ENCODE measurements around the gene NXPE3.

NXPE3 gene

GRCh38 chr3:101778385-101779046, 495 bp upstream of the NXPE3 start:
- no peak for TF ChIP-seq TAF1 (IDR thresholded peaks at IDR 0.05; ENCODE audit: borderline replicate concordance, low read depth, low read length)
- no peak for TF ChIP-seq POLR2AphosphoS5 (IDR thresholded peaks at IDR 0.05; ENCODE audit: low read depth, low read length)
- TF ChIP-seq POLR2A (IDR thresholded peaks at IDR 0.05; ENCODE audit: low read depth, low read length), result no peak
- DNase-seq (ENCODE audit: insufficient read length) (no peak), FAIRE-seq (no peak)

GRCh38 chr3:101779822-101780381, 891 bp downstream of the NXPE3 start:
- TF ChIP-seq POLR2A (IDR thresholded peaks at IDR 0.05; ENCODE audit: low read depth, low read length) (no peak), POLR2AphosphoS5 (IDR thresholded peaks at IDR 0.05; ENCODE audit: low read depth, low read length) (no peak)
- peak; percentile 85 for FAIRE-seq
- no peak for DNase-seq (ENCODE audit: insufficient read length)

- DNase-seq (ENCODE audit: insufficient read length), result no peak
- no peak for FAIRE-seq
- TF ChIP-seq POLR2A (IDR thresholded peaks at IDR 0.05; ENCODE audit: low read depth, low read length) (no peak), POLR2AphosphoS5 (IDR thresholded peaks at IDR 0.05; ENCODE audit: low read depth, low read length) (no peak), TAF1 (IDR thresholded peaks at IDR 0.05; ENCODE audit: borderline replicate concordance, low read depth, low read length) (no peak)
Measured at GRCh38 chr3:101780661-101781060, 1.6 kb downstream of the NXPE3 start.

- FAIRE-seq (no peak), DNase-seq (ENCODE audit: insufficient read length) (no peak)
- TF ChIP-seq TAF1 (IDR thresholded peaks at IDR 0.05; ENCODE audit: borderline replicate concordance, low read depth, low read length) (no peak), POLR2A (IDR thresholded peaks at IDR 0.05; ENCODE audit: low read depth, low read length) (no peak), POLR2AphosphoS5 (IDR thresholded peaks at IDR 0.05; ENCODE audit: low read depth, low read length) (no peak)
Measured at GRCh38 chr3:101781166-101781565, 2.2 kb downstream of the NXPE3 start.

GRCh38 chr3:101784855-101785613, 6.0 kb downstream of the NXPE3 start:
- no peak for TF ChIP-seq TAF1 (IDR thresholded peaks at IDR 0.05; ENCODE audit: borderline replicate concordance, low read depth, low read length)
- no peak for TF ChIP-seq POLR2A (IDR thresholded peaks at IDR 0.05; ENCODE audit: low read depth, low read length)
- TF ChIP-seq POLR2AphosphoS5 (IDR thresholded peaks at IDR 0.05; ENCODE audit: low read depth, low read length), result no peak
- no peak for FAIRE-seq
- no peak for DNase-seq (ENCODE audit: insufficient read length)

GRCh38 chr3:101791778-101792177, 12.8 kb downstream of the NXPE3 start:
- DNase-seq (ENCODE audit: insufficient read length) (no peak), FAIRE-seq (peak; percentile 74)
- no peak for TF ChIP-seq TAF1 (IDR thresholded peaks at IDR 0.05; ENCODE audit: borderline replicate concordance, low read depth, low read length)
- no peak for TF ChIP-seq POLR2AphosphoS5 (IDR thresholded peaks at IDR 0.05; ENCODE audit: low read depth, low read length)
- TF ChIP-seq POLR2A (IDR thresholded peaks at IDR 0.05; ENCODE audit: low read depth, low read length), result no peak

GRCh38 chr3:101796077-101796680, 17.2 kb downstream of the NXPE3 start:
- TF ChIP-seq POLR2AphosphoS5 (IDR thresholded peaks at IDR 0.05; ENCODE audit: low read depth, low read length) (no peak), TAF1 (IDR thresholded peaks at IDR 0.05; ENCODE audit: borderline replicate concordance, low read depth, low read length) (no peak), POLR2A (IDR thresholded peaks at IDR 0.05; ENCODE audit: low read depth, low read length) (no peak)
- DNase-seq (ENCODE audit: insufficient read length) (no peak), FAIRE-seq (peak; percentile 67)

- FAIRE-seq, result no peak
- DNase-seq (ENCODE audit: insufficient read length), result no peak
- TF ChIP-seq POLR2A (IDR thresholded peaks at IDR 0.05; ENCODE audit: low read depth, low read length) (no peak), POLR2AphosphoS5 (IDR thresholded peaks at IDR 0.05; ENCODE audit: low read depth, low read length) (no peak), TAF1 (IDR thresholded peaks at IDR 0.05; ENCODE audit: borderline replicate concordance, low read depth, low read length) (no peak)
Measured at GRCh38 chr3:101801174-101801573, 22.2 kb downstream of the NXPE3 start.

- FAIRE-seq, result no peak
- no peak for DNase-seq (ENCODE audit: insufficient read length)
- TF ChIP-seq TAF1 (IDR thresholded peaks at IDR 0.05; ENCODE audit: borderline replicate concordance, low read depth, low read length), result no peak
- TF ChIP-seq POLR2A (IDR thresholded peaks at IDR 0.05; ENCODE audit: low read depth, low read length), result no peak
- TF ChIP-seq POLR2AphosphoS5 (IDR thresholded peaks at IDR 0.05; ENCODE audit: low read depth, low read length), result no peak
Measured at GRCh38 chr3:101802179-101802578, 23.2 kb downstream of the NXPE3 start.

- DNase-seq (ENCODE audit: insufficient read length) (no peak), FAIRE-seq (peak; percentile 94)
- TF ChIP-seq POLR2A (IDR thresholded peaks at IDR 0.05; ENCODE audit: low read depth, low read length) (no peak), TAF1 (IDR thresholded peaks at IDR 0.05; ENCODE audit: borderline replicate concordance, low read depth, low read length) (no peak), POLR2AphosphoS5 (IDR thresholded peaks at IDR 0.05; ENCODE audit: low read depth, low read length) (no peak)
Measured at GRCh38 chr3:101803173-101803782, 24.3 kb downstream of the NXPE3 start.

GRCh38 chr3:101803939-101804338, 24.9 kb downstream of the NXPE3 start:
- FAIRE-seq, result no peak

More at GRCh38 chr3:101803939-101804338, 24.9 kb downstream of the NXPE3 start:
- TF ChIP-seq TAF1 (IDR thresholded peaks at IDR 0.05; ENCODE audit: borderline replicate concordance, low read depth, low read length), result no peak
- TF ChIP-seq POLR2A (IDR thresholded peaks at IDR 0.05; ENCODE audit: low read depth, low read length), result no peak
- no peak for TF ChIP-seq POLR2AphosphoS5 (IDR thresholded peaks at IDR 0.05; ENCODE audit: low read depth, low read length)
- no peak for DNase-seq (ENCODE audit: insufficient read length)
